COLO668 (cell line): ENCODE results near the gene MFRP.

Experiments
- DNase-seq: peaks from one replicate; lab custom pipeline; 2025; ENCODE audit not compliant: unreplicated experiment; lab: John Stamatoyannopoulos, UW

The MFRP gene

GRCh38 chr11:119359365-119360214 is 13.1 kb upstream of the MFRP start:
- no peak for DNase-seq

DNA sequence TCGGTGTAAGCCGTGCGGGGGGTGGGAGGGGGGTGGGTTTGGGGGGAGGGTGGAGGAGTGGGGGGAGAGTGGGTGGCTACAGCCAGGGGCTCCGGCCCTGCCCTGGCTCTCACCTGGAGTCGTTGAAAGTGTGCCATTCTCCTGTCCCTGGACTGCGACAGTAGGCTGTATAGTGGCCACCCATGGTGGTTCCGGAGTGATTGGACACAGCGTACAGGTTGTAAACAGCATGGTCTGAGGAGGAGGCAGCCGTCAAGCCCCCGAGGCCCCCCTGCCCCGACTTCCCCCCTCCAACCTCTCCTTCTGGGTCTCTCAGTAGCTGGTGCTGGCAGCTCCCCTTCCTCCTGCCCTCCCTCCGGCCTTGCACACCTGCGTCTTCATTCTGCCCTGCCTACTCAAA is 10.6 kb upstream of the MFRP start:
- no peak for DNase-seq

DNA sequence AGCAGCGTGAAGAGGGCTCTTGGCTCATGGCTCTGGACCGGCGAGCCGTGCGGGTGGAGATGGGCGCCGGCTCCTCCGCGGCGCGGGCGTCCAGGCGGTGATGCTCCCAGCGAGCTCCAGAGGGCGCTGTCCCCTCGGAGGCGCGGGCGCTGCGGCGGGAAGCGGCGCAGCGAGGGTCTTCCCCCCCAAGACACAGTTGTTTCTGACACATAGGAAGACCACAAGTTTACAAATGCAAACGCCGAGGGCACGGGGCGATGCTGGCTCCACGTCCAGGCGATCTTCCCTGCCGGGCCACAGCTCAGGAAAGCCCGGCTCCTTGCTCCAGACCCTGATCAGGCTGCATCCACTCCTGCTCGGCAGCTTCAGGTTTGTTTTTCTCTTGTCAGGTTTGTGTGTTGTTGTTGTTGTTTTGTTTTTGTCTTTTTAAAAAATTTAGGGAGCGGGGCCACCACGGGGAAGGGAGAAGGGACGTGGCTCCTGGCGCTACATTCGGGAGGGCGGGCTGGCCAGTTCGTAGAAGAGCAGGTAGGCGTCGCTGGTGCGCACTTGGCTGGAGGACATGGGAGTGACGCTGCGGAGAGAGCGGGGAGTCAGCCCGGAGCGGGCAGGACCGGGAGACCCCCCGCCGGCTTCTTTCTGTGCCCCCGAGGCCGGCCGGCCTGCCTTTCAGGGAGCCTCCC is 10.0 kb upstream of the MFRP start:
- DNase-seq, result no peak

- DNase-seq, result no peak
These were observed 8.8 kb upstream of the MFRP start for GRCh38 chr11:119355091-119355843.

- peak; percentile 76 for DNase-seq
These were observed 6.4 kb upstream of the MFRP start for GRCh38 chr11:119352857-119353260.

GRCh38 chr11:119351232-119351631 is 4.7 kb upstream of the MFRP start:
- DNase-seq, result no peak

DNA sequence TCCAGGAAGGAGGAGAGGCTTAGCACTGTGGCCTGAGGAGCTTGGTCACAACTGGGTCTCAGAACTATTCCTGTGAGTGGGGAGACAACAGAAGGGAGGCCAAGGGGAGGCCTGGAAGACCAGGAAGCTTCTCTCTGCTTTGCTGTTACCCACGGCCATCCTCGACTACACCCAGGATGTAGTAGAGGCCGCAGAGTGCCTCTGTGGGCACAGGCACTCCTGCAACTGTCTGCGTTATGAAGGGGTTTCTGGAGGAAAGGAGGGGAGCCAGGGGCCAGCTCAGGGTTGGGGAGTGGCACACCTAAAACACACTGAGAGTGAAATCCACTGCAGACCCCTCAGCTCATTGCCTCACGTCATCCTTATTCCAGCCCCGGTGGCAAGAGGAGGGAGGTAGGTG is 3.8 kb upstream of the MFRP start:
- no peak for DNase-seq

- DNase-seq, result no peak
These were observed 1.6 kb upstream of the MFRP start for GRCh38 chr11:119347940-119348605.

DNA sequence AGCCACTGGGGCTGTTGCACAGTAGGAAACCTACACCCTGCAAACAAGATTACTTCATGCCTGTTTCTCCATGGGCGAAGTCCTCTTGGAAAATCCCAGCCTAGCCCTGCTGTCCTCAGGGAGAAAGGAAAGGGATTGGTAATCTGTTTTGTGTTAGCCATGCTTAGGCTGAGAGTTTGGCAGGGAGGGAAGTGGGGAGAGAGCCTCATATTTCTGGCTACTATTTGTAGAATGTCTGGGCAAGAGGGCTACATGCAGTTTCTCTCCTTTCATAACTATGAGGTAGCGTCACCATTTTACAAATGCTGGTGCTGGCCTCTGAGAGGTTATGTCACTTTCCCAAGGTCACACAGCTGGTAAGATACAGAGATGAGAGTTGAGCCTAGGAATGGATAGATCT is 737 bp upstream of the MFRP start:
- no peak for DNase-seq

GRCh38 chr11:119345685-119346084 is 820 bp downstream of the MFRP start:
- DNase-seq, result no peak

- no peak for DNase-seq
These were observed 2.1 kb downstream of the MFRP start for GRCh38 chr11:119344291-119345010.

DNA sequence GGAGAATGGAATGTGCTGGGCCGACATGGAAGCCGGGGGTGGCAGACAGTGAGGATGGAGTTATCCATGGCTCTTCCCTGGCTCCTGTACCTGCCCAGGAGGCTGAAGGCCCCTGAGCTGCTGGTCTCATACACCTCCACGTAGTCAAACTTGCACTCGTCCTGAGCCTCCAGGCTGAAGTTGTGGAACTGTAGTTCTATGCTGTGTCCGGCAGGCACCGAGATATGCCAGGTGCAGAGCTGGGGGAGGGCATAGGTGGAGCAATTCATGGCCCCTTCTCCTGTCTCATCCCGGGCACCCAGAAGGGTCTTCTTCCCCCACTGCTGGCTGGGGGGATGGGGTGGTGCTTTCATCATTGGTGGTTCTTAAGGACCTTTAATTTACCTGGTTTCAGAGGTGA is 2.8 kb downstream of the MFRP start:
- no peak for DNase-seq

GRCh38 chr11:119342362-119343130 is 4.0 kb downstream of the MFRP start:
- DNase-seq, result no peak

GRCh38 chr11:119342023-119342300 is 4.5 kb downstream of the MFRP start:
- DNase-seq, result no peak

- peak; percentile 25 for DNase-seq
These were observed 5.1 kb downstream of the MFRP start for GRCh38 chr11:119341222-119342022.

- no peak for DNase-seq
These were observed 5.9 kb downstream of the MFRP start, which contains the start of gene C1QTNF5 for GRCh38 chr11:119340335-119341221. C1QTNF5 (minus strand) TSS chr11:119340883; CDS start chr11:119340397, 486 bp downstream.

GRCh38 chr11:119339589-119340334 is 6.7 kb downstream of the MFRP start:
- DNase-seq, result peak; percentile 26
